Esophagus muscularis mucosa (tissue), 4 donors: ENCODE results near the gene FAM240A.

ENCODE experiments used
- EP300 ChIP-seq: sonication (generic); formaldehyde crosslinking; IDR thresholded peaks from one replicate; pipeline ENCODE4 v1.6.1; 2017; ENCODE audit warnings: antibody characterized with exemption
- POLR2A ChIP-seq: fragments of 450-650 bp; IDR thresholded peaks from one replicate; pipeline ENCODE4 v1.6.1; 2017; ENCODE audit warnings: antibody characterized with exemption, moderate library complexity, mild to moderate bottlenecking, low read depth
- POLR2AphosphoS5 ChIP-seq, 2 donors: sonication (generic); formaldehyde crosslinking; IDR thresholded peaks; one replicate each; pipeline ENCODE4 v1.6.1; 2017; ENCODE audit warnings: antibody characterized with exemption in 2 of 2
- TF ChIP-seq, protein P1 (sequence below), 3 experiments: fragments of 200-600 bp in 2 of 3; fragments of 450-650 bp in 1 of 3; sonication (generic) in 2 of 3; IDR thresholded peaks; one replicate each; pipeline ENCODE4 v1.5.1; 2017 to 2019; ENCODE audit warnings: antibody characterized with exemption in 3 of 3, mild to moderate bottlenecking in 2 of 3, moderate library complexity in 1 of 3

DNA sequence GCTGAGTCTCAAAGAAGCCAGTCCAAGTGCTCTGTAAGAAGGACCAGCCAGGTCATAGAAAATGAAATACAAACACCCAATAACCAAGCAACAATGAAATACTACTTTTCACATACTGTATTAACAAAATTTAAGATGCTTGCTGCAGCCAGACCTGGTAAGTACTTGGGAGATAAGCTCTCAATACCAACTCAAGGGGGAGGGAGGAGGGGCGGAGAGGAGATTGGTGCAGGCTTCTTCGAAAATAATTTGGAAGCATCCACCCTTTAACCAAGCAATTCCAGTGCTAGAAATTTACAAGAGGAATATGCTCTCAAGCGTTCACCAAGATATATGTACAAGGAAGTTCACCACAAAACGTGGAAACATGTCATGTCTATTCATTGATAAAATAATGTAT lies 38.6 kb upstream of the FAM240A start:
- no peak for TF ChIP-seq POLR2A
- TF ChIP-seq, protein P1, sequence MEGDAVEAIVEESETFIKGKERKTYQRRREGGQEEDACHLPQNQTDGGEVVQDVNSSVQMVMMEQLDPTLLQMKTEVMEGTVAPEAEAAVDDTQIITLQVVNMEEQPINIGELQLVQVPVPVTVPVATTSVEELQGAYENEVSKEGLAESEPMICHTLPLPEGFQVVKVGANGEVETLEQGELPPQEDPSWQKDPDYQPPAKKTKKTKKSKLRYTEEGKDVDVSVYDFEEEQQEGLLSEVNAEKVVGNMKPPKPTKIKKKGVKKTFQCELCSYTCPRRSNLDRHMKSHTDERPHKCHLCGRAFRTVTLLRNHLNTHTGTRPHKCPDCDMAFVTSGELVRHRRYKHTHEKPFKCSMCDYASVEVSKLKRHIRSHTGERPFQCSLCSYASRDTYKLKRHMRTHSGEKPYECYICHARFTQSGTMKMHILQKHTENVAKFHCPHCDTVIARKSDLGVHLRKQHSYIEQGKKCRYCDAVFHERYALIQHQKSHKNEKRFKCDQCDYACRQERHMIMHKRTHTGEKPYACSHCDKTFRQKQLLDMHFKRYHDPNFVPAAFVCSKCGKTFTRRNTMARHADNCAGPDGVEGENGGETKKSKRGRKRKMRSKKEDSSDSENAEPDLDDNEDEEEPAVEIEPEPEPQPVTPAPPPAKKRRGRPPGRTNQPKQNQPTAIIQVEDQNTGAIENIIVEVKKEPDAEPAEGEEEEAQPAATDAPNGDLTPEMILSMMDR (IDR thresholded peaks at IDR 0.05) = no peak
- no peak for TF ChIP-seq POLR2AphosphoS5 (IDR thresholded peaks at IDR 0.05)
- no peak for TF ChIP-seq EP300
